Hepatocyte (in vitro differentiated cells): ENCODE data around the gene PILRB. TPM values are rescaled to one million over a fixed set of nuclear protein-coding genes. Genes with fewer than 3 reads are reported as not detected.
A peak's percentile ranks its signal among the peaks of the same experiment; 100 is the strongest.
"Not testable (repeated sequence)": the region's sequence is repeated elsewhere in the genome, so short reads cannot be mapped to it uniquely, and the experiment has no call there.

Experiments
- DNase-seq: peaks from one replicate; pipeline ENCODE4 v3.0.0-alpha.2; 2016; ENCODE audit warnings: low spot score
- H2AFZ ChIP-seq: fragments of 200-600 bp; sonication (generic); 2 replicates; pipeline ENCODE4 v1.6.0; 2016; ENCODE audit warnings: antibody characterized with exemption, mild to moderate bottlenecking
- H3K27ac ChIP-seq: fragments of 200-600 bp; sonication (generic); 2 replicates; pipeline ENCODE4 v1.5.1; 2016; ENCODE audit warnings: mild to moderate bottlenecking
- H3K27me3 ChIP-seq: fragments of 200-600 bp; sonication (generic); 2 replicates; pipeline ENCODE4 v1.6.1; 2016
- H3K36me3 ChIP-seq: fragments of 200-600 bp; sonication (generic); replicated peaks from 2 replicates; pipeline ENCODE4 v1.5.1; 2016; ENCODE audit warnings: low read depth; ENCODE audit not compliant: insufficient read depth
- H3K4me1 ChIP-seq: fragments of 200-600 bp; sonication (generic); 2 replicates; pipeline ENCODE4 v1.5.1; 2016; ENCODE audit warnings: mild to moderate bottlenecking, moderate library complexity; ENCODE audit not compliant: insufficient read depth
- H3K4me2 ChIP-seq: fragments of 200-600 bp; sonication (generic); 2 replicates; pipeline ENCODE4 v1.6.0; 2016
- H3K4me3 ChIP-seq: fragments of 200-600 bp; sonication (generic); 2 replicates; pipeline ENCODE4 v1.5.1; 2016; ENCODE audit warnings: mild to moderate bottlenecking
- H3K79me2 ChIP-seq: fragments of 200-600 bp; sonication (generic); 2 replicates; pipeline ENCODE4 v1.6.0; 2017; ENCODE audit warnings: mild to moderate bottlenecking
- H3K9me2 ChIP-seq: fragments of 200-600 bp; sonication (generic); replicated peaks from 2 replicates; pipeline ENCODE4 v1.6.0; 2017; ENCODE audit warnings: mild to moderate bottlenecking; ENCODE audit not compliant: insufficient read depth
- H3K9me3 ChIP-seq: fragments of 200-600 bp; sonication (generic); 2 replicates; pipeline ENCODE4 v1.5.1; 2016; ENCODE audit warnings: low read depth, mild to moderate bottlenecking
- H4K20me1 ChIP-seq: fragments of 200-600 bp; sonication (generic); 2 replicates; pipeline ENCODE4 v1.6.0; 2016; ENCODE audit warnings: mild to moderate bottlenecking; ENCODE audit not compliant: insufficient read depth, poor library complexity, severe bottlenecking
- CTCF ChIP-seq: fragments of 200-600 bp; sonication (generic); IDR thresholded peaks from 2 replicates; pipeline ENCODE4 v1.5.1; 2016; ENCODE audit warnings: antibody characterized with exemption, mild to moderate bottlenecking; ENCODE audit not compliant: poor library complexity
- EZH2 ChIP-seq: fragments of 200-600 bp; sonication (generic); IDR thresholded peaks from 2 replicates; pipeline ENCODE4 v1.6.1; 2016; ENCODE audit warnings: antibody characterized with exemption, mild to moderate bottlenecking, borderline replicate concordance
- EZH2phosphoT487 ChIP-seq: fragments of 200-600 bp; sonication (generic); IDR thresholded peaks from one replicate; pipeline ENCODE4 v1.6.1; 2018; ENCODE audit warnings: antibody characterized with exemption, mild to moderate bottlenecking, low read depth, moderate library complexity; ENCODE audit not compliant: unreplicated experiment, severe bottlenecking
- WGBS: methylation state at CpG from one replicate; pipeline ENCODE4 v1.1.6; 2016; ENCODE audit warnings: low lambda C conversion rate; ENCODE audit errors: missing lambda C conversion rate; 5-methylcytosine and 5-hydroxymethylcytosine counted together
- polyA plus RNA-seq: library from polyadenylated mRNA; unstranded; fragments of >200 nt; fragmentation: Nextera tagmentation; extraction: Ambion mirVana; gene quantifications from 2 replicates; pipeline ENCODE4 v1.2.1, GENCODE V29; 2016
- total RNA-seq: library from RNA; depleted of rRNA; stranded (reverse); fragments of >200 nt; gene quantifications from 2 replicates; pipeline ENCODE4 v1.2.3, GENCODE V29; 2014

The PILRB gene
- total and polyA plus RNA-seq, 2 experiments from 2014 or later: 33.2 to 37.4 TPM

DNA sequence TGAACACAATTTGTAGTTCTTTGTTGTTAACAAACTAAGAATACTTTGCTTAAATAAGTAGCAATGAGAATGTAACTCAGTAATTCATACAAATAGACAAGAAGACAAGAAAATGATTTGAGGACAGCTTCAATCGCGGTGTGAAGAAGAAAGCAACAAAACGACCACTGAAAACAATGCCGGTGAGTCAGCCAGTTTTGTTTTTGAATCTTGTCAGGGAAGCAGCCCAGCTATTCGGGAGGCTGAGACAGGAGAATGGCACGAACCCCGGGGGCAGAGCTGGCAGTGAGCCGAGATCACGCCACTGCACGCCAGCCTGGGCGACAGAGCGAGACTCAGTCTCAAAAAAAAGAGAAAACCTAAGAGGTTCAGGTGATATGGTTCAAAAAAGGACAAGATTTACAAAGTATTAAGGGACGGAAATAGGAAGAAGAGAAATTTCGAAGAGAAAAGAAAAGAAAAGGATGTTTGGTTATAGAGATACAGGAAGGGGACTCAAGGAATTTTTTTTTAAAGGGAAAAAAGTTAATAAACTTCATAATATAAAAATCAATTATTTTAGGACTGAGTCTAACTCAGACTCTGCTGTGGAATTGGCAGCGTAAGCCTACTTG lies 19.7 kb upstream of the PILRB start:
- not testable (repeated sequence) for H4K20me1 ChIP-seq, H3K4me1 ChIP-seq, DNase-seq, H3K27me3 ChIP-seq, H2AFZ ChIP-seq, H3K9me2 ChIP-seq, H3K4me2 ChIP-seq, H3K27ac ChIP-seq, H3K9me3 ChIP-seq, H3K4me3 ChIP-seq, H3K36me3 ChIP-seq
- H3K79me2 ChIP-seq: peaks cover 36% of the 10 kb centered on the region
- WGBS: 94% methylated on average over 14 of the region's 15 CpGs

DNA sequence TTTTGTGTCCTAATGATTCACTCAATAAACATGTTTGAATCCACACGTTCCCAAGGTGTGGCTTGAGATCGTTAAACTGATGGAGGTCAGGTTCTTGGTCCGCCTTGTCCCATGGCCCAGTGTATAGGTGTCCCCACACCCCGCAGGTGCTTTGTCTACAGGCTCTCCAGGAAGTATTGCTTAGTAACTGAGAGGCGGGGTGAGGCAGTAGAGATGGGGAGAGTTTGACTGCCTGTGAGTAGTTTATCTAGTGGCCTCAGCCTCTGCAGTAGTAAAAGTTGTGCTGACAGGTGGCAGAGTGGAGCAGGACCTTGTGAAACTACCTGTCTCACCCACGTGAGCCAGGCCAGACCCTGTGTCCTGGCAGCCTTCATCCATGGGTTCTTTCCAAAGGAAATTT lies 16.6 kb upstream of the PILRB start:
- not testable (repeated sequence) for H3K4me1 ChIP-seq, H3K27me3 ChIP-seq, H3K4me3 ChIP-seq, H3K9me2 ChIP-seq, H3K9me3 ChIP-seq, H3K36me3 ChIP-seq, H3K4me2 ChIP-seq, H3K27ac ChIP-seq, H2AFZ ChIP-seq
- DNase-seq: peak; percentile 59
- 77% methylated on average over 6 of the region's 6 CpGs for WGBS
- peaks cover 15% of the 10 kb centered on the region for H4K20me1 ChIP-seq
- peaks cover 31% of the 10 kb centered on the region for H3K79me2 ChIP-seq

- Histone ChIP-seq H3K27ac (no peak overlapping the region), H3K9me2 (no peaks in the 10 kb centered on the region), H4K20me1 (peaks cover 9% of the 10 kb centered on the region), H2AFZ (no peak overlapping the region), H3K4me1 (peaks cover 3% of the 10 kb centered on the region), H3K4me3 (no peak overlapping the region), H3K4me2 (no peak overlapping the region), H3K27me3 (no peaks in the 10 kb centered on the region), H3K79me2 (peaks cover 16% of the 10 kb centered on the region), H3K36me3 (no peaks in the 10 kb centered on the region), H3K9me3 (no peaks in the 10 kb centered on the region)
- 97% methylated on average over 6 of the region's 6 CpGs for WGBS
- no peak for DNase-seq
- TF ChIP-seq EZH2phosphoT487 (no peak), EZH2 (no peak), CTCF (no peak)
These were observed 15.2 kb upstream of the PILRB start for GRCh38 chr7:100342765-100343164.

- H3K4me1 ChIP-seq, H3K9me2 ChIP-seq, H3K27me3 ChIP-seq, H3K4me3 ChIP-seq, H3K4me2 ChIP-seq, H2AFZ ChIP-seq, H3K79me2 ChIP-seq, H3K36me3 ChIP-seq, H4K20me1 ChIP-seq, DNase-seq, H3K27ac ChIP-seq, H3K9me3 ChIP-seq: not testable (repeated sequence)
- 92% methylated on average over 3 of the region's 4 CpGs for WGBS
These were observed 13.8 kb upstream of the PILRB start for GRCh38 chr7:100344124-100344559.

DNA sequence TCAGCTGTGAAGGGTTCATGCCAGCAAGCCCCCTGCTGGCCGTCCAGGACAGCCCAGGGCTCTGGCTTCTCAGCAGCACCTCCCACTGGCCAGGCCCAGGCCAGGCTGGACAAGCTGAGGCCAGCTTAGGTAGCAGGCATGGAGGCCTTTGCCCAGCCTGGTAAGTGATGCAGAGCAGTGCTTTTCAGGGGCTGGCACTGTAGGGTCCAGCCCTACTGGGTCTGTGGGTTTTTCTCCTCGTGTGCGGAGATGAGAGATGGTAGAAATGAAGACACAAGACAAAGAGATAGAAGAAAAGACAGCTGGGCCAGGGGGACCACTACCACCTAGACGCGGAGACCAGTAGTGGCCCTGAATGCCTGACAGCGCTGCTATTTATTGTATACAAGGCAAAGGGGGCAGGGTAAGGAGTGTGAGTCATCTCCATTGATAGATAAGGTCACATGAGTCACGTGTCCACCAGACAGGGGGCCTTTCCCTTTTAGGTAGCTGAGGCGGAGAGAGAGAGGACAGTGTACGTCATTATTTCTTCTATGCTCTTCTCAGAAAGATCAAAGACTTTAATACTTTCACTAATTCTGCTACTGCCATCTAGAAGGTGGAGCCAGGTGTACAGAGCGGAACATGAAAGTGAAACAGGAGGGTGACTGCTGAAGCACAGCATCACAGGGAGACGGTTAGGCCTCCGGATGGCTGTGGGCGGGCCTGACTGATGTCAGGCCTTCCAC lies 13.2 kb upstream of the PILRB start:
- H3K27ac ChIP-seq: peak overlapping the region; percentile 76
- H3K79me2 ChIP-seq, H3K9me2 ChIP-seq, H3K4me1 ChIP-seq, H3K27me3 ChIP-seq, H3K4me3 ChIP-seq, H4K20me1 ChIP-seq, H3K36me3 ChIP-seq, H3K9me3 ChIP-seq, H2AFZ ChIP-seq: not testable (repeated sequence)
- H3K4me2 ChIP-seq: peak overlapping the region; percentile 15
- 59% methylated on average over 9 of the region's 13 CpGs for WGBS
- DNase-seq: peak; percentile 80
- TF ChIP-seq CTCF: peak; percentile 45
